HL-60/S4 treated with phorbol 12-myristate 13-acetate at 8.2 ng/mL for 4 days and 3 days (cell line): ENCODE data around the gene METTL16.

Experiments used
- in situ Hi-C: fragments of 300-500 bp; cut with MboI; formaldehyde crosslinking; loops from 2 replicates; pipeline ENCODE4 v1.15.0; 2022; ENCODE audit warnings: low sequenced_read_pairs

Gene METTL16

GRCh38 chr17:2385240-2386210 is 126.2 kb downstream of the METTL16 start:
- in situ Hi-C loops = no loop called here

- in situ Hi-C loops = no loop called here
Observed at GRCh38 chr17:2384439-2385127, 127.1 kb downstream of the METTL16 start.

DNA sequence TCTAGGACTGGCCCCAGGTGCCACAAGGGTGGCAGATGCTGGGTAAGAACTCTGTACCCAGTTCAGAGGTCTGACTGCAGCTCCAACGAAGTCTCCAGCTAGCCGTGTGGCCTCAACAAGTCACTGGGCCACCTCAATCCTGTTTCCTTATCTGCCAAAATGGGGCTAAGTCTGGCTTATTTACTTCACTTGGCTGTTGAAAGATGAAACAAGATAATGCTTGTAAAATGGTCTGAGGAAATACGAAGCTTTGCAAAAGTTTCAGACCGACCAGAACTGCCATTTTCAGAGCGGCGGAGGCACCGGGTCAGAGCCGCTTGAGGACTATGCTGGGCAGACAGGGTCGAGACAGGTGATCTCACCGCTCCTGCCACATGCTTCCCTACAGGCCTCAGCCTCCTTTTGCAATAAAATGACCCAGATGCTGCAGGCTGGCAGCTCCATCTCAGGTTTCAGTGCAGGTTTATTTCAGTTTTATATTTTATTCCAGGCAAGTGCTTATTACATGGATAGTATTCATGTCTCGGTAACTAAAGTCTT is 128.0 kb downstream of the METTL16 start:
- in situ Hi-C loops = no loop called here

DNA sequence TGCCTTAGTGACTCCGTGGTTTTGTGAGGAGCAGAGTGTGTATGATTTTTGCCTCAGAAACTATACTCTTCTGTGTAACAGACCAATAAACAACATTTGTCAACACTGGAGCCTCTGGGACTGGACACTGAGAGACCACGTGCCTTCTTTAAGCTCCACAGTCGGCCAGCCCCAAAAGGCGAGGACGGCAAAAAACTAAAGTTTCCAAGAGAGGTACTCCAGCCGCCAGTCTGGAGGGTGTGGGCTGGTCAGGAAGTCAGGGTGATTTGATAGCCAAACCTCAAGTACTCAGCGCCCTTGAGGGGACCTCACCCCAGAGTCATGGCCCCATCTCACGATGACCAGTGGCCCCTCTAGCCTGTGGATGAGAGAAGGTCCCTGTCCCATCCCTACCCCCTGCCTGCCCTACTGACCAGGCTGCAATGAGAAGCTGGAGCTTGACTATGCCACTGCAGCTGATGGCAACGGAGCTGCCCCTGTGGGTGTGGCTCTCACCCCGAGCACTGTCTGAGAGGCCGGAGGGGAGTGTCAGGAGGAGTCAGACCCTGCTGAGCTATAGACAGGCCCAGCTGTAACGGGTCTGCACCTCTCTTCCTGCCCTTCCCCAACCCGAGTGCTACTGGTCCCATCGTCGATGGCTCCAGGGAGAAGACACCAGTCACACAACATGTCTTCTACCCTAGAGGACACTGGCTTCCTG is 130.6 kb downstream of the METTL16 start:
- in situ Hi-C loops = no loop called here

DNA sequence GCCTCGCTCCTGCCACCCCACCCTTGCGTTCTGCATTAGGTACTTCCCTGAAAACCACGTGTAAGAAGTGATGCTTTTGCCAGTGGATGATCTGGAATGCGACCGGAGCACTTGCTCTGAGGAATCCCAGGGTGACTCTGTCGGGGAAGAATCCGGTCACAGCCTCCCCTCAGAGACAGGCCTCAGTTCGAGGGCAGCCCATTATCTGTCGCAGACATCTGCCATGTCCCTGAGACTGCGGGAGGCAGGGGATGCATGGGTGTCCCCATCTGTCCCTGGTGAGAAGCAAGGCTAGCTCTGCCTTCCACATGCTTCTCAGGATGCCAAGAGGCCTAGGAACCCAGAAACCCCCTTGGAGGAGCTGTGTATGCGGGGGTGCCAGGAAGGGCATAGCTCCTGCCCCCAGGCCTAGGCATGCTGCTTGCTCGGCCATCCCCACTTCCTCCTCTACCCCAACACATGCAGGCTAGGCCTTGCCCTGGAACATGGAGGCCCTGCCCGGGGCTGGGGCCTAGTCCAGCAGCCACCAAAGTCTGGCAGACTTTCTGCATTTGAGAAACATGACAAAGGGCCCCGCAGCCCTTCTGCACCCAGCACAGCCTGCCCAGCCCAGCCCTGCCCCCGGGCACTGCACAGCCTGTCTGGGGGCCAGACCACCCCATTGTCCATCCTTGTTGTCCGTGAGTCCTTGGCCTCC is 131.3 kb downstream of the METTL16 start:
- in situ Hi-C loops = no loop called here

DNA sequence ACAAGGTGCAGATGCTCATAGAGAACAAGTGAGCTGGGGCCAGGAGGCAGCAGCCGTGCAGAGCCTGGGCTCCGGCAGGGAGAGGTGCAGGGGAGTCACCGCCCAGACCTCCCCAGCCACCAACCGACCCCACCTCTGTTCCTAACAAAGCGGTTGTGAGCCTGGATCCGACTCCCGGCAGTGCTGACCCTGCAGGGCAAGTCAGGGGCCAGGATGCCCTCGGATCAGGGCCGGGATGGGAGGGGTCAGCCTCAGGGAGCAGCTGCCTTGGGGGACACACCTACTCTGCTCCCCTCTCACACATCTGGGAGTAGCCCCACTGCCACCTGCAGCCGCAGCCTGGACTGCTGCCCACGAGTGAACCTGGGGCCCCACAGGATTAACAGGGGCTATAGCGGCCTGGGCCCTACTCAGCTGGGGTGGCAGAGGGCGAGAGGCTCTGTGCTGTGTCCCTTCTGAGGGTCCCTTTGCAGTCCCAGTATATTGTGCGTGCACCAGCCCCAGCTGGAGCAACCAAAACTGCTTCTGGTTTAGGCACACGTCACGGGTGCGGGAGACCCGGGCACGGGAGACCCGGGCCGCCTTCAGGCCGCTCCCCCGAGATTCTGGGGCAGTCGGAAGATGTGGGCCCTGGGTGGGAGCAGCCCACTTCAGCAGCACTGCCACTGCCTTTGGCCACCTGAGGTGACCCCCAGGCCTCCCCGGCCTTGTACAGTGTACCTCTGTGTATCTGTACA is 132.0 kb downstream of the METTL16 start:
- in situ Hi-C loops = loop anchor here (10.0 kb wide), 1 partner anchor 45 kb away; no protein-coding TSS in a partner anchor

- in situ Hi-C loops = loop anchor here (10.0 kb wide), 1 partner anchor 46 kb away; no protein-coding TSS in a partner anchor
Observed at GRCh38 chr17:2378905-2379304, 132.8 kb downstream of the METTL16 start.

GRCh38 chr17:2377659-2378058 is 134.0 kb downstream of the METTL16 start:
- in situ Hi-C loops = loop anchor here (10.0 kb wide), 1 partner anchor 47 kb away; no protein-coding TSS in a partner anchor

- in situ Hi-C loops = loop anchor here (10.0 kb wide), 1 partner anchor 49 kb away; no protein-coding TSS in a partner anchor
Observed at GRCh38 chr17:2376107-2376506, 135.6 kb downstream of the METTL16 start.

GRCh38 chr17:2375406-2375805 is 136.3 kb downstream of the METTL16 start:
- in situ Hi-C loops = loop anchor here (10.0 kb wide), 1 partner anchor 49 kb away; no protein-coding TSS in a partner anchor

GRCh38 chr17:2374549-2375285 is 137.0 kb downstream of the METTL16 start:
- in situ Hi-C loops = loop anchor here (10.0 kb wide), 1 partner anchor 50 kb away; no protein-coding TSS in a partner anchor

- in situ Hi-C loops = loop anchor here (10.0 kb wide), 1 partner anchor 52 kb away; no protein-coding TSS in a partner anchor
Observed at GRCh38 chr17:2373179-2373578, 138.5 kb downstream of the METTL16 start.

GRCh38 chr17:2372681-2373080 is 139.0 kb downstream of the METTL16 start:
- in situ Hi-C loops = loop anchor here (10.0 kb wide), 1 partner anchor 52 kb away; no protein-coding TSS in a partner anchor

DNA sequence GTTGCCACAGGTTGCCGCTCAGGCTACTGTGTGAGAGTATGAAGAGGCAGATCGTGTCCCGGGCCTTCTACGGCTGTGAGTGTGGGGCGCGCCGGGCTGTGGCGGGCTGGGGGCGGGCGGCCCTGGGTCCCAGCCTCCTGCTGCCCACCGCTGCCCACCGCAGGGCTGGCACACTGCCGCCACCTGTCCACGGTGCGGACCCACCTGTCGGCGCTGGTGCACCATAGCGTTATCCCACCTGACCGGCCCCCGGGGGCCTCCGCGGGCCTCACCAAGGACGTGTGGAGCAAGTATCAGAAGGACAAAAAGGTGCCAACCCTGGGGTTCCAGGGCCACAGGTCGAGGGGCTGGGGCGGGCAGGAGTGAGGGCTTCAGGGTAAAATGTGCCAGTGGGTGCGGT is 139.5 kb downstream of the METTL16 start:
- in situ Hi-C loops = loop anchor here (10.0 kb wide), 1 partner anchor 53 kb away; no protein-coding TSS in a partner anchor

- in situ Hi-C loops = loop anchor here (10.0 kb wide), 1 partner anchor 53 kb away; no protein-coding TSS in a partner anchor
Observed at GRCh38 chr17:2371183-2372130, 140.2 kb downstream of the METTL16 start.

DNA sequence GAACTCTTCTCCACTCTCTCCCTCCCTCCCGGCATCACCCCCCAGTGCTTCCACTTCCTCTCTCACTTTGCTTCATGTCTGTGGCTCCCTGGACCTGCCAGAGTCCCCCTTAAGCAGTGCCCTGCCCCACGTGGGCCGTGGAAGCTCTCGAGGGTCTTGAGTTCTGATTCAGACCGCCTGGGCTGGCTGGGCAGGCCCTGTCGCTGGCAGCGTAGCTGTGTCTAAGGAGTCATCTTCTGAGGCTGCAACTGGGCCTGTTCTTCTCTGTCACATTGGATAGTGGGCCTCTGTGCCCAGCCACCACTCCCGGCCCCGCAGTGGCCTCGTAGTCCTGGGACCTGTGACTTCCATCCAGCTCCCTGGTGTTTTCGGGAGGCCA is 141.5 kb downstream of the METTL16 start:
- in situ Hi-C loops = loop anchor here (10.0 kb wide), 1 partner anchor 55 kb away; no protein-coding TSS in a partner anchor

GRCh38 chr17:2369551-2370210 is 142.0 kb downstream of the METTL16 start:
- in situ Hi-C loops = loop anchor here (10.0 kb wide), 1 partner anchor 55 kb away; no protein-coding TSS in a partner anchor
